Stimulated activated CD4-positive, alpha-beta T cell treated with anti-CD3 and anti-CD28 coated beads, Interleukin-4, amount 100 ng/mL, for 1 hour (primary cell): ENCODE results near the gene HUNK.

Experiments
- DNase-seq: peaks from one replicate; pipeline ENCODE4 v3.0.0-alpha.2; 2020

Gene HUNK

DNA sequence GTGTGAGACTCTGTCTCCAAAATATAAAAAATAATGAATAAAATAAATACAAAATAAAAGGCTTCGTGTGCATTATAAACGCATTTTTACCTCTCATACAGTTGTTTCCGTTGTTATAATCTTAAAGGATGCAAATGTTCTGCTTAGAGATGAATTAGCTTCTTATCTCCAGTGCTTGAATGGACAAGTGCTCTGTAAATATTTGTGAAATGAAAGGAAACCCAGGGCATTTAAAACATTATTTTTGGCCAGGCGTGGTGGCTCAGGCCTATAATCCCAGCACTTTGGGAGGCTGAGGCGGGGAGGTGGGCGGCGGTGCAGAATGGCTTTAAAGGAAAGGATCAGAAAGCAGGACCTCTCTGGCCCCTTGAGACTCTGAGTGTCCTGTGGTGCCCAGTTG lies 94.5 kb downstream of the HUNK start:
- DNase-seq = no peak

DNA sequence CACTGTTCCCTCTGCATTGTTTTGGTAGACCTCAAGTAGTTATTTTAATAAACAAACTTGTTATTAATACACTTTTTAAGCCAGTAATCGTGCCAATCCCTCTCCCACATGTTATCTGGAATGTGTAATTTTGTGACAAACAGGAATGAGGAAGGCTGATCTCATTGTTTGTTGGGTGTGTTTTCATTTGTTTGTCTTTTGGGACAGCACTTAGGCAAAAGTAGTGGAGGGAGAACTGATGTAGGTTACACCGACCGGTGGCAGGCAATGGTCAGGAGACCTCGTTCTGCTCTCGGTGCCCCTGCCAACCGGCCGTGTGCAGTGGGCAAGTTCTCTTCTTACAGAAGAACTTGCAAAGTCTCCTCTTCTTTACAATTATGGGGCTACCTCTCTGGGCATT lies 99.8 kb downstream of the HUNK start:
- DNase-seq = no peak

DNA sequence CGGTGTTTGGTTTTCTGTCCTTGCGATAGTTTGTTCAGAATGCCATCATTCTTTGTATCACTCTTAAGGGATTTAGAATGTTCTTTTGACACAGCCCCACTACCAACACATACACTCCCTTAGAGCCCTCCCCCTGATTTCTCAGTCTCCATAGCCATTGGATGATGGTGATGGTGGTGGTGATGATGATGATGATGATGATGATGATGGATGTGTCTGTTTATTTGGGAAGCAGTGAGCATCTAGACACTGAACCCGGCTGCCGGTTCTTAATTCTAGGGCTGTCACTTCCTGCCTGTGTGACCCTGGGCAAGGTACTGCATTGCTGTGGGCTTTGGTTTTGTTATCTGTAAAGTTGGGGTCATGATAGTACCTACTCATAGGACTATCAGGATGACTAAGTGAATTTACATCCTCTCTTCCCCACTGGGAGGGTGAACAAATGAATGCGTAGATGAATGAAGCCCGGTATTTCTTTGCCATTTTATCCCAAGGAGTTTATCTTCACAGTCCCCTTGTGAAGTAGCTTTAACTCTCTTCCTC lies 100.7 kb downstream of the HUNK start:
- DNase-seq = no peak

DNA sequence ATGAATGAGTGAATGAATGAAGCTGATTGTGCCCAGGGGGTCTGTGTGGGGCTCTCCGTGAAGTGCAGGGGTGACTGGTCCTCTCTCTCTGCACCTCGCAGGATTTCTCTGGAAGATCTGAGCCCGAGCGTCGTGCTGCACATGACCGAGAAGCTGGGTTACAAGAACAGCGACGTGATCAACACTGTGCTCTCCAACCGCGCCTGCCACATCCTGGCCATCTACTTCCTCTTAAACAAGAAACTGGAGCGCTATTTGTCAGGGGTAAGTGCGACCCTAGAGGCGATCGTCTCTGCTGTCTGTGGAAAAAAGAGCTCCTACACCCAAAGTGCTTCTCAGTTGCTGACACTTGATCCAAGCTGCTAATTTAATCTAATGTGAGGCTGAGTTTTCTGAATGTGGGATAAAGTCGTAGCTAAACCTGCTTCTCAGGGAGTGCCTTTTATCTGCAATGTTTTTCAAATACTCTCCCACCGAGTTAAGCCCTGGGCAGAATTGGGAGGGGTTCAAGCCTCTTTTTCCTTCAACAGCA lies 101.7 kb downstream of the HUNK start:
- DNase-seq = no peak

DNA sequence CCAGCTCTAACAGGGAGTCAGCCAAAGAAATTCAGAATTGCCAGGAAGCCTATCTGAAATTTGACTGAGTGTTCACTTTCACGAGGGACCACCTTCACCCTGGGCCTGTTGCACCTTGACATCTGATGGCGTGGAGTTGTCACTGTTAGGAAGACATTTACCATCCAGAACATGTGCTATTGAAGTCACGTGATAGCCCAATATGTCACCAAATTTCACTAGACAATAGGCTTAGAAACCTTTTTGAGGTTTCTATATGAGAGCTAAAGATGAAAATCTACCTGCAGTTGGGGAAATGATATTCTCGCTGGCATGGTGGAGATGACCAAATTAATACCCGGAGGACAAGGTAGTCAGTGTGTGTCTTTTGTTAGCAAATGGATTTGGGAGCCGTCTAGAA lies 102.7 kb downstream of the HUNK start:
- DNase-seq = no peak

DNA sequence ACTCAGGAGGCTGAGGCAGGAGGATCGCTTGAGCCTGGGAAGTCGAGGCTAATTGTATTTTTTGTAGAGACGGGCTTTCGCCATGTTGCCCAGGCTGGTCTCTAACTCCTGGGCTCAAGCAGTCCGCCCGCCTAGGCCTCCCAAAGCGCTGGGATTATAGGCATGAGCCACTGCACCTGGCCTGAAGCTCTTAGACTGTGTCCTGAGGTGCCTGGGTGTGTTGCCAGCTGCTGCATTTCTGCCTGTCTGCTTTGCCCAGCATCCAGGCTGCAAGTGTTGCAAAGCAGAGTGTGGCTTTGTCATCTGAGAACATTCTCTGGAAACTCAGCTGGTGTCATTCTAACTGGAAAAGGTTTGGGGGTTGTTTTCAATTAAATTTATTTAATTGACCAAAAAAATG lies 105.0 kb downstream of the HUNK start:
- DNase-seq = no peak

DNA sequence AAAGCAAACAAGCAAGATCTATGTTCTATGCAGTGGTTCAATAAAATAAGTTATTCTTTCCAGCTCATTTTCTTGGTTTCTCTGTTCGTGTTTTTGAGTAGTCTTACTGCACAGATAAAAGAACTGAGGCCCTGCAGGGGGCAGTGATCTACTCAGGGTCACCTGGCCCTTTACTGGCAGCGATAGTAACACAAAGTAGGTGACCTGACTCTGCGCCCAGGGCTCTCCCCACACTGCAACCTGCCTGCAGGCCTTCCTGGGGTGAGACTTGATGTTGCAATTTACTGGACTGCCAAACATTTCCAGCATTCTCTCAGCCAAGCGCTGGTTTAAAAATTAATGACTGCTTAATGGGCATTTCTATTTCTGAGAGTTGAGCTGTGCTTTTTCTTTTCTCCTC lies 110.3 kb downstream of the HUNK start:
- no peak for DNase-seq

DNA sequence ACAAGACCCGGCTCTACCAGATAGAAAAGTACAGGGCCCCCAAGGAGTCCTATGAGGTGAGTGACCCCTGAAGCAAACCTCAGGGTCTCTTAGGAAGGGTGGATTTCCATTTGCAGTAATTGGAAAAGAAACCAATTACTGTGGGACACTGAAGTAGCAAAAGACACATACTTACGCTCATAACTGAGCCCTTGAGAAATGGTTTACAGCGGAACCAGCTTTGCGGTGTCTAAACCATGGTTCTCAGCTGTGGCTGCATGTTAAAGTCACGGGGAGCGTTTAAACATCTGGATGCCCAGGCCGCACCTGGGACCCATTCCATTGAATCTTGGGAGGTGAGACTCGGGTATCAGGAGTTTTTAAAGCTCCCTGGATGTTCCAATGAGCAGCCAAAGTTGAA lies 110.7 kb downstream of the HUNK start:
- DNase-seq = no peak

DNA sequence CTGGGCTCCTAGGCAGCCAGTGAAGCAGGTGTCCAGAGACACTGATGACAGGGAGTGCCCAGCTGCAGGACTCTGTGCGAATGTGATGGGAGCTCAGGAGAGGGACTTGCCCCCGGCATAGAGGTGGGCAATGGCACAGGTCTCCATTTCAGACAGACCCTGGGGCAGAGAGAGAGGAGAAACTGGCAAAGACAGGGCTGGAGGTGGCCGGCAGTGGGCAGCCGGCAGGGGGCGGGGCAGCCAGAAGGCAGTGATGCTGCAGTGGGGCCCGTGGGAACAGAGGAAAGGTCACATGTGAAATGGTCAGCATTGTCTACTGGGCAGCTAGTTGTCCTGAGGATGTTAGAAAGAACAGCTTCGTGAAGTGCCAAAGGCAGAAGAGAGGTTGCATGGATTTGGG lies 112.6 kb downstream of the HUNK start:
- DNase-seq = no peak

DNA sequence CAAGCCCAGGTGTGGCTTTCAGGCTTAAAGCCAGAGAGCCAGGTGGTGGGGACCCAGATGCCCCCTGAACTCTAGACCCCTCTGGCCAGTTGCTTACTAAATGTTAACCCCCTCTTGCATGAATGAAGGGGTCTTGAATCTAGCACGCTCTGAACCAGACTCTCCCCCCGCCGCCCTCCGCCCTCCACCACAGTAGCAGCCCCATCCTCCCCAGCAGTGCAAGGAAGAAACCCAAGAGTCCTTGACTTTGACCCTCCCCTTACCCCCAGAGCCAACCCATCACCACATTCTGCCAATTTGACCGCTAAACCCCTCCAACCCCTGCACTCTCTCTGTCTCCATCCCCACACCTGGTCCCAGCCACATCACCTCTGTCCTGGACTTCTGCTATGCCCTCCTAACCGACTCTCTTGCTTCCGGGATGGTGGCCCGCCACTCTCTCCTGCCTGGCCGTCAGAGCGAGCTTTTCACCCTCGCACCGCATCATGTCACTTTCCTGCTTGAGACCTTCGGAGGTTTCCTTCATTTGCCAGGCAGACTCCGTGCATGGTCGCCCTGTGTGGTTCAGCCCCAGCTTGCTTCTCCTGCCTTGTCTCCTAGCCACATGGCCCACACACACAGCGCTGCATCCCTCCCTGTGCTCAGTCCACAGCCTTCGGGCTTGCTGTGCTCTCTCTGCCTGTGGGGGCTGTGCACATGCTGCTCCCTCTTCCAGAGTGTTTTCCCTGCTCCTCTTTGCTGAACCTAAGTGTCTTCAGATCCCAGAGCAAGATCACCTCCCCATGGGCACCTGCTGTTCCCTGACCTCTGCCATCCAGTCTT lies 113.4 kb downstream of the HUNK start:
- DNase-seq = no peak

DNA sequence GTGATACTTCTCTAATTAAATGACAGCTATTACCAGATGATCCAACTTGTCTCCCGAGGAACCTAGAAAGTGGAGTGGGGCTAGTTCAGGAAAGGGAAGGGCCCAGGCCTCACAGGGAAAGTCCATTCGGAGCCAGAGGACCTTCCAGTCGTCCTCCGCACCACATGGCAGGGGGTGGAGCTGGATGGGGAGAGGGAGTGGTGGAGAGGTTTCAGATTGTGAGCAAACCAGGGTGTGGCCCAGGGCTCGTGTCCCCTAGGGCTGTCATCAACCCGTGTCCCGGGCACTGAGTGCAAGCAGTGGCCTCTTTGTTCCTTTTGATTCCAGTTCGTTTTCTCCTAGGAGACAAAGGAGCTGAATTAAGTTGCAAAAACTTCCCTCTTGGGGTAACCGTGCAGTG lies 114.9 kb downstream of the HUNK start:
- DNase-seq = no peak

DNA sequence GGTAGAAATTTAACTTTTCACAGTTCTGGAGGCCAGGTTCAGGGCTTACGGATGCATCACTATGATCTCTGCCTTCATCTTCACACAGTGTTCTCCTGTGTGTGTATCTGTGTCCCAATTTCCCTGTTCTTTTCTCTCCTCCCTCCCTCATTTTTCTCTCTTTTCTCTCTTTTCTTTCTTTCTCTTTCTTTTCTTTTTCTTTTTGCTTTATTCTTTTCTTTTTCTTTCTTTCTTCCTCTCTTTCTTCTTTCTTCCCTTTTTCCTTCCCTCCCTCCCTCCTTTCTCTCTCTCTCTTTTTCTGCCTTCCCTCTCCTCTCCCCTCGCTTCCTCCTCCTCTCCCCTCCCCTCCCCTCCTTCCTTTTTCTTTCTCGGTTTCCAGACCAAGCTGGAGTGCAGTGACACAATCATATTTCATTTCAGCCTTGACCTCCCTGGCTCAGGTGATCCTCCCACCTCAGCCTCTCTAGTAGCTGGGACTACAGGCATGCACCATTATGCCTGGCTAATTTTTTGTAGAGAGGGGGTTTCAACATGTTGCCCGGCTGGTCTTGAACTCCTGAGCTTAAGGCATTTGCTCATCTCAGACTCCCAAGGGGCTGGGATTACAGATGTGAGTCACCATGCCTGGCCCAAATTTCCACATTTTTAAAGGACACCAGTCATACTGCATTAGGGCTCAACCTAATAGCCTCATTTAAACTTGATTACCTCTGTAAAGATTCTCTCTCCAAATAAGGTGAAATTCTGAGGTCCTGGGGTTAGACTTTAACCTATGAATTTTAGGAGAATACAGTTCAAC lies 115.9 kb downstream of the HUNK start:
- DNase-seq = no peak

DNA sequence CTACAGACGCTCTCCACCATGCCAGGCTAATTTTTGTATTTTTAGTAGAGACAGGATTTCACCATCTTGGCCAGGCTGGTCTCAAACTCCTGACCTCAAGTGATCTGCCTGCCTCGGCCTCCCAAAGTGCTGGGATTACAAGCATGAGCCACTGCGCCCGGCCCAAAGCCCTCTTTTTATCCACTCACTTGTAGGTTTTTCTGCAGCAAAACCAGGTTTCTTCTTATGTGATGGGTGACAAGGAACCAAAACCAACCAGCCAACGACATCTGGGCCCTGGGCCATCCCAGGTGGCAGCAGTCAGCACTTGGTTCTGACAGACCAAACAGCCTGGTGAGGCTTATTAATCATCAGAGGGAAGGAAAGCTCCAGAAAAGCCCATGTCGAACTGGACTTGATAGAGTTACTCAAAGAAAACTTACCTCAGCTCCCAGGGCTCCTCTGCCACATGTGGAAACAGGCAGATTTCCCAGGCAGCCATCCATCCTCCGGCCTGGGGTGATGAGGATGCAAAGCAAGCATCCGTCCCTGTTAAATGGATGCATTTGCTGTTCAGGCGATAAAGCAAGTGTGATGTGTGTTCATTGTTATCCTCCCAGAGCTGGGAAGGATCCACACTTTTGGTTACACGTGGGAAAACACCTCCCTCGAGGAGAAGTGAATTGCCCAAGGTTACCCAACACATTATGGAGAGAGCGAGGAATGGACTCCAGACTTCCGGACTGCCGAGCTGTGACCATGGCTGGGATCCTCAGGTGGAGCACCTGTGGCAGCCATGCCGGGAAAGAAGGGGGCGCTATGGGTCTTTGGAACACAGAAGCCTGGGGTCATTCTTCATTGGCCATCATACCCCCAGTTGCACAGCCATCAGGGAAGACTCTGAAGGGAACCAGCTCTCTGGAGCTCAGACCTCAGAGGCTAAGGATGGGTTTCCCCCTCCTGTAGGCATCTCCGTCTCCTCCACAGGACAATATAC lies 118.8 kb downstream of the HUNK start:
- no peak for DNase-seq

DNA sequence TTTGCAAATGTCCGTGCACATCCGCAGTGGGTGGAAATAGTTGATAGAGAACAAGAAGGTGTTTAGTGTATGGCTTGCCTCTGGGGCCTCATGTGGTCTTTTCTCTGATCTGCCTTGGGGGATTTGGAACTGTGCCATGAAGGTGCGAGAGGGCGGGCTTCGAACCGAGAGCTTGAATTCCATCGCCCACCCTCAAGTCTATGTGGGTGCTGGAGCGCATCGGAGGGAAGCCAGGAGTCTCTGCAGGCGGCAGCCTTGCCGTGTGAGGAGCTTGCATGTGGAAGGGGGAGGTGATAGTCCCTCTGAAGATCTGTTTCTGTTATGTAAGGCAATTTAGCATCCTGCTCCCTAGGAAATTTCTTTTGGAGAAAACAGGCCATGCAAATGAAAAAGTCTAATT lies 119.6 kb downstream of the HUNK start:
- no peak for DNase-seq

DNA sequence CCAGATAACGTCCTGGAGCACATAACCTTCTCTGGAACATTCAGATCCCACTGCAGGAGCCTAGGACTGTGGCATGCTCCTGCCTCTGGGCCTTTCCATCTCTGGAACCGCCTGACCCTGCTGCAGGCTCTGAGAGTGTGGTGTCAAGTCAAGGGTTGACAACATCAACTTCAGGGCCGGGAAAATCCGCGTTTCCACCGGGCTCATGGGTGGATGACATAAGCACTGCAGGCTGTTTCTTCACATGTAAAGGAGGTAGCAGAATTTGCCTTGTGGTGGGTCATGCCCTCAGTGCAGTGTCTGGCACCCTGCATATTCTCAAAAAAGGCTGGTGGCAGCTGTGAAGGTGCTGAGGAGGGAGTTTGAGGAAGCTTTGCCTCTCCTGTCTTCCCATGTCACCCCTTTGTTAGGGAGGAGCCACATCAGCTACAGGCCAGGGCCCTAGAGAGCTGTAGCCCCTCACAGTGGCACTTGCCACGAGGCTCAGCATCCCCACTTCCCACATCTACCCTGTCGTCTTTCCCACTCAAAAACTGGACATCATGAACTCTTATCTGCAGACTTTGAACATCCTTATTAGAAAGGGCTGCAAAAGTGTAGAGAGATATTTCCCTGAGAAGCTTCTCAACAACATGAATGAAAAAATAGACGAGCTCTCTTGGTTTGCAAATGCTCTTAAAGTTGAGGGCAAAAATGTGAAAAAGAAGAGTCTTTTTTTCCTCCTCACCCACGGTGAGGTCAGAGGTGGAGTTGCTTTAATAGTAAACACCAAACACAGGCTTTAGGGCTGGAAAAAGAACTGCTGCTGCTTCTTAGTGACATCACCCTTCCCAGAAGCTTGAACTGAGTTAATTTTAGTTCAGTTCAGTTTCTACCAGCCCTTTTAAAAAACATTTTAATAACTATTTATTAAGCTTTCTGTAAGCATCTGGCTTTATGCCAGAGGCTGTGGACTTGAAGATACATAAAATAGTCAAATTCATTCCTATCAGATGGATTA lies 121.3 kb downstream of the HUNK start:
- no peak for DNase-seq

DNA sequence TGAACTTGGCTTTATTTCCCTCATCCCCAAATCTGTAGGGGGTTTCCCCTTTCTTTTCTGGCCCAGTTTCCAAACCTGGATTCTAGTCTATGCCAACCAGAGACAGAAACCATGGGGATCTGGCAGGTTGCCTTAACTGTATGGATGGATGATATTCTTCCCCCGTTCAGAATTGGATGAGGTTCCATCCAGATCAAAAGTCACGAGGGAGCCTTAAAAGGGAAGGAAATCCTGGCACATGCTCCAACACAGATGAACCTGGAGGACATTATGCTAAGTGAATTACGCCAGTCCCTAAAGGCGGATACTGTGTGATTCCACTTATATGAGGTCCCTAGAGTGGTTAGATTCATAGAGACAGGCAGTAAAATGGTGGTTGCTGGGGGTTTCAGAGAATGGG lies 124.4 kb downstream of the HUNK start:
- DNase-seq = no peak

DNA sequence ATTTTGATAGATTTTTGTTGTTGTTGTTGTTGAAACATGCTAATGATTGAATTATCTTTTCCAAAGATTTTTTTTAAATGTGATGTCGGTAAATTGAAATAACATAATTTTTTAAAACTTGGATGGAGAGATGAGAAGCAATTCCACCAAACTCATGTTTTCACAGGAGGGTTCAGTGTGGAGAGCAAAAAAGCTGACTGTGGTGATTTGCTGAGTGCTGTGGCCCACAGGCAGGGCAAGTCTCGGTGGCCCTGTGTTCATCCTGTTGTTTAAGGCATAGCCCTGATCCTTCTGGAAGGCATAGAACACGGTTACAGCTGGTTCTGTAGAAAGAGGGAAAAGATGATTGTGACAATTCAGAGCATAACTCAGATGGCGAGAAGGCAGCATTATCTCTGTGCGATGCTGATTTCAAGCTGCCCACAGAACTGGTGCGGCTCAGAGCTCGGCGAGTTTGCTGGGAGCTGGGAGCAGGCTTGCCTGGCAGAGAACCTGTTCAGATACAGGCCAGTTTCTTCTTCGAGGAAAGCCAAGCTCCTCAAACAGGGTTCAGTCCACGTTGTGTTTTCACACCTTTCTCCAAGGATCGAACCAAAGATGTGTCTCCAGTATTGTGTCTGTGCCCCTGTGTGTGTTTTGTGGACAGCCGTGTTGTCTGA lies 127.1 kb downstream of the HUNK start:
- DNase-seq = no peak

DNA sequence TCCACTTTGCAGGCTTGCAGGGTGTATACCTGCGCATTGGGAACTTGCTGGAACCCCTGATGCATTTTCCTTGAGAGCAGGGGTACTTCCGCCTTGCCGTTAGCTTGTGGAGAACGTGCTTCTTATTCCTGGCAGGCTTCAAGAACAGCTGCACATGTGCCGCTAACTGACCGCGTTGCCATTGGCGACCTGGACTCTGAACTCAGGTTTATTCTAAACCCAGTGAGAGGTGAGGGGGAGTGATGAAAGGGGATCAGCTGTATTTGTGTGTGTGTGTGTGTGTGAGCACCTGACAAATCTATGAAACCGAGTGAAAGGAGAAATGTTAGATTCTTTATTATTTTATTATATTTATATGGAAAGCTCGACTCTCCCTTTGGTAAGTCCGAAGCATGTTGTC lies 128.6 kb downstream of the HUNK start:
- no peak for DNase-seq

DNA sequence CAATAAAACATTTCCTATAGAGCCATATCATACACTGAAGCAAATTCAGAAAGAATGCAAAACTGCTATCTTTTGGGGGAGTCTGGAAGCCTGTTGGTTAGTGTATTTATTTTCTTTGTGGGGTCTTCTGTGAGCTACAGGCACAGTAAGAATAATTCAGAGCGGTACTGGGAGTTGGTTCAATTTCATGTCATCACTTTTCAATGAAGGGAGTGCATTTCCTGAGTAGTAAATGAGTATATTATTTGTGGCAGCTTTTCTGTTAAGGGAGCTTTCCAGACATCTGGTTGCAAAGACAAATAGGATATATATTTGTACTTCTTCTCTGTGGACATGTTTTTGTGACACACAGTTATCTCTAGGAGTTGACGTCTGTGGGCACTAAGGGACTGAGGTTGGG lies 130.6 kb downstream of the HUNK start:
- DNase-seq = no peak

DNA sequence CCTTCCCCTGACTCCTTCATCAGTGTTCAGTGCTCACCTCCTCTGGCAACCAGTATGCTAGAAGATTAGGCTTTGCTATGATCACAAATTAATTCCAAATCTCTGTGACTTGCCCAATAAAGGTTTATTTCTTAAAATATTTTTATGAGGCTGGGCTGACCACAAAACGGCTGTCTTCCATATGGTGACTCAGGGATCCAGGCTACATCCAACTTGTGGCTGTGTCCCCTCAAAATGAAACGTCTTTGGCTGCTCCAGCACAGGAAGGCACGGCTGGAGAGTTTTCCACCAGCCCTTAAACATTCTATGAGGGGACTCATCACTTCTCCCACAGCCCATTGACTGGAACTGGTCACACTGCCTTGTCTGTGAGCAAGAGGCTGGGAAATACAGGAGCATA lies 131.5 kb downstream of the HUNK start:
- no peak for DNase-seq

DNA sequence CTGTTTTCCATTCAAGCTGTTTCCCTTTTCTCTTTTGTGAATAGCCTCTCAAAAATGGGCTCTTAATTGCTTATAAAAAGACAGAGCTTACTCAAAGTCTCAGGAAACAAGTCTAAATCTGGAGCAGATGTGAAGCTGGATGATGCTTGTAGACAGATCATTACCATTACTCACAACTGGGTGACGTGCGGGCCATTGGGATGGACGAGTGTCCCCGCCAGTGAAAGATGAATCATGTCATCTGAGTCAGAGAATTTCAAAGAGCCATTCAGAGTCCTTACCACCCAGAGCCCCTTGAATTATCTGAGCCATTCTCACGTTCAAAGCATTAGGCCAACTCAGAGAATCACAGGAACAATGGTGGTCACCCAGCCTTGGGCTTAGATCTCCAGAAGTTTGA lies 134.6 kb downstream of the HUNK start:
- DNase-seq = no peak
